Effector CD4-positive, alpha-beta T cell (primary cell): ENCODE measurements around the gene ASXL2.

Experiments used
- DNase-seq: peaks from one replicate; pipeline ENCODE4 v3.0.0-alpha.2; 2020

The ASXL2 gene

GRCh38 chr2:25797620-25798488 is 80.4 kb downstream of the ASXL2 start:
- DNase-seq, result no peak

DNA sequence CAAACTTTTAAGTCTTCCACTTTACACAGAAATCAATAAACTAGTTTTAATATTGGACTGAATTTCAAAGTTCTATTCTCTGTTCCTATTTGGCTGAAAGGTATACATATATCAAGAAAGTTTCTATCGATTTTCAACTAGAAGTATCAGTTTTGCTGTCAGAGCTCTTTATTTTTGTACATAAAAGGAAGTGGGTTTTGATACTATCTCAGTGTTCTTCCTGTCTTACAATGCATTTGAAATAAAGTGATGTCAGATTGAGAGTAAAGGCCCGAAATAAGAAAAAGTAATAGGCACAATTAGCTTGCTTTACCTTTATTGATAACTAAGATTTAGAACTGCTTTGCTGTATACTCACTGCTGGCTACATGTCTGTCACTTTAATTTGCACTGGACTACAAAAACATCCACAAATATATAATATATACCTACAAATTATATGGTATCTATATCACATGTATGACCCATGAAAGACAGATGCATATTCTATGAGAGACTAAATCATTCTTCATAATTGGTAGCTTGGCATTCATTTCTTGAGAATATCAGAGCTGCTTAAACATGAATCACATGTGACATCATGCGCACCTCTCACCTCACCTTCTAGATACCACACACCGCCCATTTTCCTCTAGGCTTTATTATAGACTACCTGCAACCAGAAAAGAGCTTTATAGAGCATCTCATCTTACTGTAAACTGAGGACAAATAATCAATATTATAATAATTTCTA is 83.6 kb downstream of the ASXL2 start:
- no peak for DNase-seq

DNA sequence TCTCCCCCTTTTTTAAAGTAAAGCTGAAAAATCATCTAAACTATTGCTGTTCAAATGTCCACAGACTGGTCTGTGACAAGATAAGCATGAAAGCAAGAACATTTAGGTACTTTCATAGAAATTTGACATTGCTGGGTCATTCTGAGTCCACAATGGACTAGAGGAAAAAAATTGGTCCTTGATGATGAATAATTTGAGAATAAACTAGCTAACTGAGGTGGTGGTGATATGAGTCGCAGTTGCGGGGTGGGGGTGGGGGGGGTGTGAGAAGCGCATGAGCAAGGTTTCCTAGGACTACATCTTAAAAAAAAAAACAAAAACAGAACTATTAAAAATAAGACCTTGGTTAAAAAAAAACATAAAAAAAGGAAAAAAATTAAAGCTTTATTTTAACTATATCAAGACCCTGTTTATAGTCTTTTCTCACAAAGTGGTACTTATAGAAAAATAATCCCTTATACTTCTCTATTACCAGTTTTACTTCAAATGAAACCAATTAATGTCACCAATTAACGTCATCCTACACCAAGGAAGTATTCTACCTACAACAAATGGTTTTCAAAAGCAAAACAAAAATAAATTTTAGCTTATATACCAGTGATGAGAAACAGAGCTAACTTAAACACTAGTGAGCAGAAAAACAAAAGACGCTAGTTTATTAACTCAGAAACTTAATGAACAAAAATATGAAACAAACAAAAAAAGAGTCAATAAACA is 88.1 kb downstream of the ASXL2 start:
- no peak for DNase-seq

GRCh38 chr2:25788457-25788856 is 89.8 kb downstream of the ASXL2 start:
- no peak for DNase-seq

- DNase-seq, result no peak
Measured at GRCh38 chr2:25787020-25787419, 91.3 kb downstream of the ASXL2 start.

GRCh38 chr2:25784404-25784803 is 93.9 kb downstream of the ASXL2 start:
- DNase-seq, result no peak

DNA sequence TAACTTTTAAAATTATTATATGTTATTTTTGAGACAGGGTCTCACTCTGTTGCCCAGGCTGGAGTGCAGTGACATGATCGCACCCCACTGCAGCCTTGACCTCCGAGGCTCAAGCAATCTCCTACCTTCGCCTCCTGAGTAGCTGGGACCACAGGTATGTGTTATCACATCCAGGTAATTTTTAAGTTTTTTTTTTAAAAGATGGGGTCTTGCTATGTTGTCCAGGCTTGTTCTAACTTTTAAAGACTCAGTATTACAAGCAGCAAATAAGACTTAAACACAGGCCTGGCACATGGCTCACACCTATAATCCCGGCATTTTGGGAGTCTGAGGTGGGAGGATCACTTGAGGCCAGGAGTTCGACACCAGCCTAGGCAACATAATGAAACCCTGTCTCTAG is 101.2 kb downstream of the ASXL2 start:
- no peak for DNase-seq

- no peak for DNase-seq
Measured at GRCh38 chr2:25772078-25772477, 106.2 kb downstream of the ASXL2 start.

DNA sequence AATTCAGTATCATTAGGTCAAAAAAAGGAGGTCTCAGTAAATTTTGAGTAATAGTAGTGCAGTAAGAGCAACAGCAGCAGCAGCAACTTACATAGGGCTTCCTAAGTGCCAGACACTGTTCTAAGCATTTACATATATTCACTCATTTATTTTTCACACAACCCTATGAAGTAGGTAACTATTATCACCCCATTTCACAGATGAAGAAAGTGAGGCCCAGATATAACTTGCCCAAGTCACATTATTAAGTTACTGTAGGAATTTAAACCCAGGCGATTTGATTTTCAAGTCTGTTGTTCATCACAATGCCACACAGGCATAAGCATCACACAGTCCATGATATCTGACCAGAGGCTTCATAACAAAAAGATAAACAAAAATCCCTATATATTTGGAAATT is 114.7 kb downstream of the ASXL2 start:
- no peak for DNase-seq

GRCh38 chr2:25760297-25760696 is 118.0 kb downstream of the ASXL2 start:
- DNase-seq, result no peak

DNA sequence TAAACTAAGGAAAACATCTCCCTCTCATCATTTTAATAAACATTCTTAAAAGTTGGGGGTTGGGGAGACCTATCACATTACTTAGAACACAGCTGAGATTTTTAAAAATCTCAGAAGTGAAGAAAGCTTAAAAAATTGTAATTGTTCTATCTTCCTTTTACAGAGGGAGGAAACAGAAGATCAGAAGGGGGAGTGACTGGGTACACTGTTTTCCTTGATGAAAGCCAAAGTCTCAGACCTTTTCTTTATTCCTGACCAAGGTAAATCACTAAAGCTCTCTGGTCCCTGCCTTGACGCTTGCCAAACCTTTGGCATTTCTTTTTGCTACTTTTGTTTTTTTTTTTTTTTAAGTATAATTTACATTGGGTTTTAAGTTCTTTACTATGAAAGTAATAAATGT is 119.9 kb downstream of the ASXL2 start:
- no peak for DNase-seq

- DNase-seq, result no peak
Measured at GRCh38 chr2:25757906-25758305, 120.4 kb downstream of the ASXL2 start.

DNA sequence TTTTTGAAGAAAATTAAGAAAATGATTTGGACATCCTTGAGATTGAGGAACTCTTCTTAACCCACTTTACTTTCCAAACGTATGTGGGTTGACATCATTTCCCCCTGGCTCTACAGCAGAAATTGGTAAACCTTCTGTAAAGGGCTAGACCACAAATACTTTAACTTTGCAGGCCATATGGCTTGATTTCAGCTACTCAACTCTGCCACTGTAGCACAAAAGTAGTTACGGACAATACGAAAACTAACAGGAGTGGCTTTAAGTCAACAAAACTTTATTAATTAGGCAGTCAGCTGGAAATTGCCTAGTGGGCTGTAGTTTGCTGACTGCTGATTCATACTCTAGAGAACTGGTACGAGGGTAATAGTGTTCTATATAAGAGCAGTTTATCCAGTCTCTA is 121.8 kb downstream of the ASXL2 start:
- no peak for DNase-seq

DNA sequence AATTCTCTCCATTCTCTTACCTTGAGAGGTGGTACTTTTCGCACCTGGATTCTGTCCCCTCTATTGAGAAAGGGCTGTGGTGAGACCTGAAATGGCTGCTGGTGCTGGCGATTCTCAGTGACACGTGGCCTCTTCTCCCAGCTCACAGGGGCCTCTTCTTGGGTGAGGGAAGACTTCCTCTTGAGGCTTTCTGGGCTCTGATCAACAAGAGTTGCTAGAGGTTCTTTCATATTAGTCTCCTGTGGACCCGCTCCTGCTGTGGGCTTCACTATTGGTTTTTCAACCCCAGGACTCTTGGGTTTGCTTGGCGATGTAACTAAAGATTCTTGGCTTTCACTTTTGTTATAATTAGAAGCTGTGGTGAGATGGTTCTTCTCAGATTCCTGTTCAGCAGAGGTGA is 128.6 kb downstream of the ASXL2 start:
- no peak for DNase-seq

DNA sequence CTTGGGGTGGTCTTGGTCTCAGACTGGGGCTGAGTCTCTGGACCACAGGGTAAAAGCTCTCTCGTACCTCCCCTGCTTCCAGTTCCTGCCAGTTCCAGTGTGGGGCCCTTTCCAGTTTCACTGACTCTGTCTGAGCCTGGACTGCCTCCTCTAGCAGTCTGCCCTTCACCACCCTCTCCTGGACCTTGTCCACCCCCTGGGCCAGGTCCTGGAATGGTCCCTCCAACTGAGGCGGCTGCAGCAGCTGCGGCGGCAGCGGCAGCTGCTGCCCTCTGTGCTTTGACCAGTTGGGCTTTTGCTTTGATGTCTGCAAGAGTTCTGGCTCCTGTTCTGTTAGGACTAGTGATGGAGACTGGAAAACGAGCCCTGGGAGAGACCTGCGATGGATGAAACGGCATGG is 134.2 kb downstream of the ASXL2 start:
- no peak for DNase-seq

GRCh38 chr2:25743132-25743830 is 135.0 kb downstream of the ASXL2 start:
- DNase-seq, result no peak

DNA sequence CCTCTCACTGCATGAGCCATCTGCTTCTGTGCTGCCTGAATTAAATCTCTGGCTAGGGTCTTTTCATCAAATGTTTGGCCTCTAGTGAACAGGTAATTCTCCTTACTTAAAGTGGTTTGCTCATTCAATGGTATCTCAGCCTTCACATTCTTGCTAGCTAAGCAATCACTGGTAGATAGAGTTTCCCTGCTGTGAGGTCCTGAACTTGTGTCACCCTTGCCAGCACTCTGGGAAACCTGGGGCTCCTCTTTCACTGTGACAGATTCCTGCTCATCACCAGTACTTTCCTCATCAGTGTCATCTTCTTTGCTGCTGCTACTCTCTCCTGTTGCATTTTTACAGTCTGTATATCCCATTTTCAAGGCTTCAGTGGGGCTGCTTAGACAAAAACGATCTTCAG is 135.8 kb downstream of the ASXL2 start:
- no peak for DNase-seq

GRCh38 chr2:25740810-25741381 is 137.4 kb downstream of the ASXL2 start:
- DNase-seq, result no peak

GRCh38 chr2:25738383-25739343 is 139.6 kb downstream of the ASXL2 start:
- DNase-seq, result no peak

GRCh38 chr2:25736899-25737515 is 141.3 kb downstream of the ASXL2 start:
- no peak for DNase-seq

GRCh38 chr2:25735835-25736234 is 142.5 kb downstream of the ASXL2 start:
- DNase-seq, result no peak
